G401.6 (cell line): Measurements from ENCODE around the gene TSR3.

Experiments used
- FAIRE-seq: peaks from 2 replicates; lab custom pipeline; 2012; peaks lifted over from hg19 to GRCh38; lab: Jason Lieb, UNC

The TSR3 gene

GRCh38 chr16:1323296-1324239 is 28.1 kb downstream of the TSR3 start:
- no peak for FAIRE-seq

DNA sequence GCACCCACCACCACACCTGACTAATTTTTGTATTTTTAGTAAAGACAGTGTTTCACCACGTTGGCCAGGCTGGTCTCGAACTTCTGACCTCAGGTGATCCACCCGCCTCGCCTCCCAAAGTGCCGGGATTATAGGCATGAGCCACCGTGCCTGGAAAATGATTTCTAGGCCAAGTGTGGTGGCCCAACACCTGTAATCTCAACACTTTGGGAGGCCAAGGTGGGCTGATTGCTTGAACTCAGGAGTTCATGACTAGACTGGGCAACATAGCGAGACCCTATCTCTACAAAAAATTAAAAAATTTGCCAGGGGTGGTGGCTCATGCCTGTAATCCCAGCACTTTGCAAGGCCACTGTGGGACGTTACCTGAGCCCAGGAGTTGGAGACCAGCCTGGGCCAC is 29.3 kb downstream of the TSR3 start:
- no peak for FAIRE-seq

GRCh38 chr16:1320658-1321240 is 30.9 kb downstream of the TSR3 start:
- FAIRE-seq = no peak

- no peak for FAIRE-seq
Measured at GRCh38 chr16:1320097-1320496, 31.6 kb downstream of the TSR3 start.

GRCh38 chr16:1319041-1319440 is 32.6 kb downstream of the TSR3 start:
- FAIRE-seq = no peak

GRCh38 chr16:1318268-1318545 is 33.5 kb downstream of the TSR3 start:
- no peak for FAIRE-seq

GRCh38 chr16:1317479-1318267 is 34.0 kb downstream of the TSR3 start:
- no peak for FAIRE-seq

DNA sequence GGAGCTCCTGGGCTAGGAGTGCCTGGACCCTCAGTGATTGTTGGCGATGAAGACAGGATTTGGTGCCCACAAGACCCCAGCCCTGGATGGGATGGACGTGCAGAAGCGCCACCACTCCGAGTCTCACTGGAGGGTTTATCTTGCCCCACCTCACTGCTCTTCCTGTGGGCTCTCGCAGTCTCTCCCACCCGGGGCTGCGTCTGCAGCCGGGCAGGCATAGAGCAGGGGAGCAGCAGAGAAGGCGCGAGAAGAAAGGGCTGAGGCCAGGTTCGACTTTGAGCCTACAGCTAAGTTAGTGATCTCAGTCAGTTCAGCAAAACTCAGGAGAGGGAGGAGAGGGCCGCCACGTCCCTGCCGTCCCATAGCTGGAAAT is 35.7 kb downstream of the TSR3 start:
- FAIRE-seq = no peak

DNA sequence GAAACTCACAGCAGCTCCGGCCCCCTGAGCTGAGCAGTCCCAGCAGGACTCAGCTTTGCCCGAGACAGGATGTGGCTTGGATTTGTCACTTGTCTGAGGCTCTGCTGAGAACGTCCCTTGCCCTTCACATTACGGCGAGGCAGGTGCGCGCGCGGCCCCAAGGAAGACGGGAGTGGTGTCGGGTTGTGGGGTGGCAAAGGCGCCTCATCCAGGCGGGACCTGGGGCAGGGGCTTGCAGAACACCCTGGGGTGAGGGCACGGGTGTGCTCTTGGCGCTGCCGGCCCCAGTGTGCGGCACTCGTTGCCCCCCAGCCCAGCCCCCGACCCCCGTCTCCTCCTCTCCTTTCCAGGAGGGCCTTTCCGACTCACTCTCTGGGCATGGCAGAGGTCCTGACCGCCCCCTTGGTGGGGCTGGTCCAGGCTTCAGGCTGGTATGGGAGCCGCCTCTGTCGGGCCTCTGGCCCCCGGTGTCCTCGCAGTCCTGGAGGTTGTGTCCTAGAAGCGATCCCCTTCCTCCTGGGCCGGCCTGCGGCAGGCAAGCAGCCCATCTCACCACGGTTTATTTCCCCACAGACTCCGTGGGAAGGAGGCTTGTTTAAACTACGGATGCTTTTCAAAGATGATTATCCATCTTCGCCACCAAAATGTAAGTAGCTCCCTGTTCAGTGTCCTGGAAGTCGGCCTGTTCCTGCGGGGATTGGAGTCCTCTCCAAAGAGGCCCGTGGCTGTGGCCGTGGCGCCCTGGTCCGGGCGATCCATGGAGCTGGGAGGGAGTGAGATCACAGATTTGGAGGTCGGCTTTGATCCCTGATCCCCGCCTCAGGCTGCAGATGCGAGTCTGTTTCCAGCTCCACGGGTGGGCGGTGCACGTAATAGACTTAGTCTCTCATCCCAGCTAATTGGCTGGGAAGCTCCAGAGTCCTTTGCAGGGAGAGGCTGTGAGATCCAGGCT is 36.3 kb downstream of the TSR3 start:
- FAIRE-seq = no peak

- no peak for FAIRE-seq
Measured at GRCh38 chr16:1314399-1315068, 37.1 kb downstream of the TSR3 start.

- no peak for FAIRE-seq
Measured at GRCh38 chr16:1313721-1314369, 37.8 kb downstream of the TSR3 start.

GRCh38 chr16:1312903-1313302 is 38.8 kb downstream of the TSR3 start:
- no peak for FAIRE-seq

- no peak for FAIRE-seq
Measured at GRCh38 chr16:1312467-1312816, 39.2 kb downstream of the TSR3 start.

GRCh38 chr16:1311738-1312466 is 39.8 kb downstream of the TSR3 start:
- no peak for FAIRE-seq

DNA sequence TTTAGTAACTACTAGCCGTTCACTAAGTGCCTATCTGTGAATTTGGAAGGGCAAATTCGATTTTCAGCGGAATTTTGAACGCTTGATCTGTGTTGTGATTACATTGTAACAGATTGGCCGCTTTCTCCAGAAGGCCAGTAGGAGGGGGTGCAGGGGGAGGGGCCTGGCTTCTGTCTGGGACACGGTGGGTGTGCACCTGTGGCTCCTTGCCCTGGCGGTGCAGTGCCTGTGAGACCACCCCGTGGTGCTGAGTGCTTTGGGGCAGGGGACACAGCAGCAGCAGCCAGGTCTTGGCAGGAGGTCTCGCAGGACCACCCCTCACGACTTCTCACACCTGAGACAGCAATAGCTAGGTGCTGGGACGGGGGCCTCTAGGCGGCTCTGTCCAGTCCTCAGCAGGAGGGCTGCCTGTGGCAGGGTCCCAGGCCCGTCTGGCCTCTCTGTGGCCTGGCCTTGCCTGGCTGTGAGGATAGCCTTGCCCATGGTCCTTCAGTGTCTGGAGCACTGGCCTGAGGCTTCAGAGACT is 40.4 kb downstream of the TSR3 start:
- FAIRE-seq = no peak

DNA sequence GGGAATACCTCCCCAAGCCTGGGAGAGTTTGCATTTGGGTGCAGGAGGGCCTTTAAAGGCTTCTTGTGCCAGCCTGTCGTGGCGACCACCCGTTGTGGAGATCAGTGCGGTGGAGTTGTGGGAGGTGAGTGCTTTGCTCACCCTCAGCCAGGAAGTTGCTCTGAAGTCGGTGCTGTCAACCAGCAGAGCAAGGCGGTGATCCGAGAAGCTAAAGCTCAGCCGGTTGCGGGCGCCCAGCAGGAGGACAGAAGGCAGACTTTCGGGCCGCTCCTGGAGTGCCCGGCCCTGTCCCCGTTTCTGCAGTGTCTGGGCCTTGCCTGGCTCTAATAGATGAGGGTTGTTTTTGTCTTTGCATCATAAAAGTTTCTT is 40.9 kb downstream of the TSR3 start:
- FAIRE-seq = no peak

DNA sequence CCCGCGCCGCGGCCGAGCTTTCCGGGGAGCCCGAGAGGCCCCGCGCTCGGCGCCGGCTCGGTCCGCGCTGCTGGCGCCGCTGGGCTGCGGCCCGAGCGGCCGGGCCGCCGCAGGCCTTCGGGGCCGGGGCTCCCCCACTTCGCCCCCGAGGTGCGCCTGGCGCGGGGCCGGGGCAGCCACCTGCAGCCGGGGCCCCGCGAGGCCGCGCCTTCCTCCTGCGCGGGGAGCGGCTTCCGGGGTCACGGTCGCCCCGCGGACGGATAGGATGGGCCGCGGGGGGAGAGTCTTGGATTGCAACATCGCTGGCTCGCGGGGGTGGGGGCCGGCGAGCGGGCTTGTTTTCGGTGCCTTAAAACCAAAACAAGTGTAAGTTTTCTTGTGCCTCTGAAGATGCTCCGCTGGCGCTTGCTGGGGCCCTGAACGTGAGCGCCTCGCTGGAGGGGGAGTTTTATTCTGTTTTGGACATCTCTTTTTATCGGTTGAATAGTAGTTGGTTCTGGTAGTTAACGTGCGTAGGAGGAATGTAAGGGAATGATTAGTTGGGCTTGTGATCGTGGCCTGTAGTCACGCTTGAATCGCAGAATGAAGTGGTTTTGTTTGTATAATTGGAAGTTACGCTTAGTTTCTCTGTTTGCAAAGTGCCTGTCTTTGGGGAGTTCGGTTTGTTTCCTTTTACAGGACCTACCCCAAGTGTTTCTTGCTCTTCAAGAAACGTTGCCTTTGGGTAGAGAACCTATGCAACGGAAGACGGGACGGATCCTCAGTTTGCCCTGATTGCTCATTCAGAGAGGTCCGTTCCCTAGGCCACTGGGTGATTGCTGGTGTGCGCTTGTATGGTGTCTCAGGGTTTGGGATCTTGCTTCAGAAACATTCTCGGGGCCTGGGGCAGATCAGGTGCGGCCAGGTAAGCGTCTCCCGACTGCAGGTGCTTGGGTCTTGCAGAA is 41.5 kb downstream of the TSR3 start:
- FAIRE-seq = no peak

- peak; percentile 81 for FAIRE-seq
Measured at GRCh38 chr16:1308977-1309885, 42.4 kb downstream of the TSR3 start, which contains the start of gene UBE2I. TSS of gene UBE2I (plus strand) at chr16:1309636. CDS start at chr16:1314031, 4,395 bp downstream.
